ENCODE results near the gene PTH2.
A peak's percentile ranks its signal among the peaks of the same experiment; 100 is the strongest.

- TF ChIP-seq CTCF (conservative IDR thresholded peaks at IDR 0.05) (peak; percentile 77), ZFX (IDR thresholded peaks at IDR 0.05) (no peak)
Measured at GRCh38 chr19:49422407-49423070, 702 bp downstream of the PTH2 start.

Data from C4-2B (cell line).